ENCODE measurements around the gene BCS1L.

The BCS1L gene

GRCh38 chr2:218648088-218648786, 11.2 kb upstream of the BCS1L start:
- TF ChIP-seq CSDC2 (CRISPR knock-in tag; IDR thresholded peaks at IDR 0.05) (no peak), ISL1 (CRISPR knock-in tag; IDR thresholded peaks at IDR 0.05) (no peak), ZNF70 (CRISPR knock-in tag; IDR thresholded peaks at IDR 0.05) (no peak)
- ATAC-seq = peak; percentile 92

GRCh38 chr2:218648787-218649100, 10.7 kb upstream of the BCS1L start:
- ATAC-seq = peak; percentile 37
- TF ChIP-seq OSR1 (CRISPR knock-in tag; IDR thresholded peaks at IDR 0.05) = no peak

GRCh38 chr2:218655751-218656150, 3.7 kb upstream of the BCS1L start:
- TF ChIP-seq TCF4 (CRISPR knock-in tag; IDR thresholded peaks at IDR 0.05; ENCODE audit: borderline replicate concordance) (no peak), CSDC2 (CRISPR knock-in tag; IDR thresholded peaks at IDR 0.05) (no peak), ZNF8 (CRISPR knock-in tag; IDR thresholded peaks at IDR 0.05) (no peak), GLIS3 (CRISPR knock-in tag; IDR thresholded peaks at IDR 0.05) (no peak), ZC3H10 (CRISPR knock-in tag; IDR thresholded peaks at IDR 0.05) (no peak), ZNF565 (CRISPR knock-in tag; conservative IDR thresholded peaks at IDR 0.05; ENCODE audit: low read depth) (no peak), TOX (CRISPR knock-in tag; IDR thresholded peaks at IDR 0.05; ENCODE audit: borderline replicate concordance) (no peak), ZFP3 (CRISPR knock-in tag; IDR thresholded peaks at IDR 0.05) (no peak), ZFP30 (CRISPR knock-in tag; IDR thresholded peaks at IDR 0.05) (no peak), ISL1 (CRISPR knock-in tag; IDR thresholded peaks at IDR 0.05) (no peak), POU6F1 (CRISPR knock-in tag; IDR thresholded peaks at IDR 0.05; ENCODE audit: borderline replicate concordance, low read depth) (no peak), ARNTL (CRISPR knock-in tag; IDR thresholded peaks at IDR 0.05; ENCODE audit: borderline replicate concordance, low read depth) (no peak)
- no peak for ATAC-seq

GRCh38 chr2:218658671-218659257, 719 bp upstream of the BCS1L start:
- TF ChIP-seq ZC3H10 (CRISPR knock-in tag; IDR thresholded peaks at IDR 0.05) = no peak
- TF ChIP-seq POU6F1 (CRISPR knock-in tag; IDR thresholded peaks at IDR 0.05; ENCODE audit: borderline replicate concordance, low read depth) = no peak
- peak; percentile 67 for ATAC-seq

- ATAC-seq = peak; percentile 3
- TF ChIP-seq GLIS3 (CRISPR knock-in tag; IDR thresholded peaks at IDR 0.05) = no peak
- TF ChIP-seq RARB (CRISPR knock-in tag; IDR thresholded peaks at IDR 0.05) = no peak
- TF ChIP-seq BACH2 (CRISPR knock-in tag; IDR thresholded peaks at IDR 0.05; ENCODE audit: borderline replicate concordance) = no peak
- TF ChIP-seq ZNF70 (CRISPR knock-in tag; IDR thresholded peaks at IDR 0.05) = no peak
- no peak for TF ChIP-seq OSR1 (CRISPR knock-in tag; IDR thresholded peaks at IDR 0.05)
- no peak for TF ChIP-seq POU6F1 (CRISPR knock-in tag; IDR thresholded peaks at IDR 0.05; ENCODE audit: borderline replicate concordance, low read depth)
- no peak for TF ChIP-seq ZNF565 (CRISPR knock-in tag; conservative IDR thresholded peaks at IDR 0.05; ENCODE audit: low read depth)
- no peak for TF ChIP-seq ZC3H10 (CRISPR knock-in tag; IDR thresholded peaks at IDR 0.05)
- TF ChIP-seq SNAI2 (CRISPR knock-in tag; IDR thresholded peaks at IDR 0.05) = no peak
- no peak for TF ChIP-seq CSDC2 (CRISPR knock-in tag; IDR thresholded peaks at IDR 0.05)
- no peak for TF ChIP-seq PPARA (CRISPR knock-in tag; IDR thresholded peaks at IDR 0.05; ENCODE audit: borderline replicate concordance)
- no peak for TF ChIP-seq PATZ1 (CRISPR knock-in tag; IDR thresholded peaks at IDR 0.05; ENCODE audit: borderline replicate concordance)
- TF ChIP-seq ISL1 (CRISPR knock-in tag; IDR thresholded peaks at IDR 0.05) = no peak
- TF ChIP-seq CREB5 (CRISPR knock-in tag; IDR thresholded peaks at IDR 0.05; ENCODE audit: low read depth) = no peak
- no peak for TF ChIP-seq ARNTL (CRISPR knock-in tag; IDR thresholded peaks at IDR 0.05; ENCODE audit: borderline replicate concordance, low read depth)
- no peak for TF ChIP-seq ZFP30 (CRISPR knock-in tag; IDR thresholded peaks at IDR 0.05)
- no peak for TF ChIP-seq TOX (CRISPR knock-in tag; IDR thresholded peaks at IDR 0.05; ENCODE audit: borderline replicate concordance)
- TF ChIP-seq ZNF8 (CRISPR knock-in tag; IDR thresholded peaks at IDR 0.05) = no peak
- TF ChIP-seq ESRRG (CRISPR knock-in tag; IDR thresholded peaks at IDR 0.05) = no peak
Measured at GRCh38 chr2:218659988-218660358, 490 bp downstream of the BCS1L start.
